Uterus (tissue), 2 donors: Measurements from ENCODE around the gene OLIG1.

Experiments
- CTCF ChIP-seq, 4 experiments: fragments of 200-600 bp in 2 of 4; fragments of 450-650 bp in 2 of 4; sonication (generic) in 2 of 4; IDR thresholded peaks; one replicate each; pipeline ENCODE4 v1.5.1; 2016 to 2019; ENCODE audit warnings: antibody characterized with exemption in 4 of 4, mild to moderate bottlenecking in 2 of 4, moderate library complexity in 1 of 4
- POLR2A ChIP-seq, 2 donors: fragments of 450-650 bp; IDR thresholded peaks; one replicate each; pipeline ENCODE4 v1.6.1; 2016; ENCODE audit warnings: antibody characterized with exemption in 2 of 2, mild to moderate bottlenecking in 1 of 2, moderate library complexity in 1 of 2

GRCh38 chr21:33055991-33056390 is 13.9 kb upstream of the OLIG1 start:
- TF ChIP-seq CTCF (IDR thresholded peaks at IDR 0.05): no peak
- no peak for TF ChIP-seq POLR2A (IDR thresholded peaks at IDR 0.05)
